Measurements from ENCODE around the gene RPLP2.

Gene RPLP2

DNA sequence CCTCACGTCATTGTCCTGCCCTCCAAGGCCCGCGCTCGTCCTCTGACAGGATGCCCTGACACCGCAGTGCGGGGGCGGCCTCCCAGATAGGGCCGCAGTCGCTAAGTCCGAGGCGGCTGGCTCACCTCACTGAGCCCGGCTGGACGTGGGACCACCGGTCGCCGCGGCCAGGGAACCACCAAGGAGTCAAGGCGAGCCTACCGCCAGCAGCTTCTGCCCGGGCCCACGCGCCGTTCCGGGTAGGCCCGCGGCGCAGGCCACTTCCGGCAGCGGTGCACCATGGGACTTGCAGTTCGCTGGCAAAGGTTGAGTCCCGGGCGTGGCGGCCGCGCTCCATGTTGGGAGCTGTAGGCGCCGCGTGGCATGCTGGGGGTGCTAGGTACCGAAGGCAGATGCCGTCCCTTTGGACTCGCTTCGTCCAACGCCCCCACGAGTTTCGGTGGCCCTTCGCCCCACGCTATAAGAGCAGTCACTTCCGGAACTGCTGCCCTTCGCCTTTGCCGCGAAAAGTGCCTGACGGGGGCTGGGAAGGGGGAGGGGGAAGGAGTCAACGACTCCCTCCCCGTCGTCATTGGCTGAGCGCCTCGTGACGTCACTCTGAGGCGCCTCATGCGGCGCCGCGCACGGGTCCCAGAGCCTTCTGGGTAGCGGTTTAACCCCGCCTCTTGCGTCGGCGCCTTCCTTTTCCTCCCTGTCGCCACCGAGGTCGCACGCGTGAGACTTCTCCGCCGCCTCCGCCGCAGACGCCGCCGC, at the start of gene RPLP2:
Gene RPLP2, plus strand, starts transcription at position 681 of the 753 bp plus-strand sequence. CDS start 268 bp downstream, outside the sequence.
- peak; percentile 95 to 96 for DNase-seq (ENCODE audit: low read depth in 2 of 2)

DNA sequence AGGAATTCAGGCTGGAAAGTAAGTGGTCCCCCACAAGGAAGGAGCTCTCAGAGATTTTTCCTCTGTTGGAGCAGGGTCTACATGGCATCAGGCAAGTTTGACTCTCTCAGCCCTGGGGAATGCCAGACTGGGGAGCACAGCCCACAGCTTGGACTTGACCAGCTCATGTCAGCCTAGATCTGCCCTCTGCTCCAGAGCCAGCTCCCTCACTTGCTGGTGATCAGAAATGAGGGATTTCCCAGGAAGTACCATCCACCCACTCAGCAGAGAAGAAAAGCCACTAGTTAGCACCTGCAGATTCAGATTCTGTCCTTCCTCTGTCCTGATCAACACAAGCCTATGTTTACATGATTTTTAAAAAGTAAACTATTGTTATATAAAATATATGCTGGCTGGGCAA, 49.5 kb upstream of the RPLP2 start:
- no peak for DNase-seq (ENCODE audit: low read depth in 2 of 2)

DNA sequence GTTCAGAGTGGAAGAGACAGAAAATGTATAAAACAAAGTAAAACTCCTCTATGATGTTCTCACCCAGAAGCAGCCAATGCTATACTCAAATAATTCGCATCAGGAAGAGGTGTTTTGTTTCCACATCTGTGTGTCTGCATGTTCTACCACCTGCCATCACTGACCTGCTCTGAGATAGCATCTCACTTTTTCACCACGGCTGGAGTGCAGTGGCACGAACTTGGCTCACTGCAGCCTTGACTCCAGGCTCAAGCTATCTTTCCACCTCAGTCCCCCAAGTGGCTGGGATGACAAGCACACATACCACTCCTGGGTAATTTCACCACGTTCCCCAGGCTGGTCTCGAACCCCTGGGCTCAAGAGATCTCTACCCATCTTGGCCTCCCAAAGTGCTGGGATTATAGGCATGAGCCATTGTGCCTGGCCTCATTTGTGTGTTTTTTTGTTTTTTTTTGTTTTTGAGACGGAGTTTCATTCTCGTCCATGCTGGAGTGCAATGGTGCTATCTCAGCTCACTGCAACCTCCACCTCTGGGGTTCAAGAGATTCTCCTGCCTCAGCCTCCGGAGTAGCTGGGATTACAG, 48.1 kb upstream of the RPLP2 start:
- DNase-seq (ENCODE audit: low read depth in 2 of 2): no peak

DNA sequence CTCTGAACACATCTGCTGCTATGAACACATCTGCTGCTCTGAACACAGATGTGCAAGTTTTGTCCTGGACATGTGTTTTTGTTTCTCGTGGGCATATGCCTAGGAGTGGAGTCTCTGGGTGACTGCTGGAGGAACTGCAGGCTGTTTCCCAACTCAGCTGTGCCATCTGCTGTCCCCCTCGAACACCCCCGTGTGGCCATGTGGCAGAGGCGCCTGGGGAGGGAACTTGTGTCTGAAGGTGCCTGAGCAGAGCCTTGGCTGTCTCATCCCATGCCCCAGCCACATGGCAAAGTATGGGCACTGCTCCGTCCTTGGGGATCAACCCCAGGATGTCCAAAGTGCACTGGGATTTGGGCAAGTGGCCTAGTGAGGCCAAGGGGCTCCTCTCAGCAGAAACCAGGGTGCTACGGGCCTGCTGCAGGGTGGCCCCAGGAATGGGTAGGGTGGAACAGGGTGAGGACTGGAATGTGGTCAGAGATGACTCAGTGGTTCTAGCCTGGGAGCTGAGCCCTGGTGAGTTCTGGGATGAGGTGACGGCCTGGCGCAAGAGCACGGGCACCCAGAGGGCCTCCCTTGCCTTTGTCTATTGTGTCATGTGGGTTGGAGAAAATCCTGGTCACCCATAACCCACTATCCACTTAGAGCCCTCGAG, 47.2 kb upstream of the RPLP2 start:
- DNase-seq (ENCODE audit: low read depth in 2 of 2): no peak

DNA sequence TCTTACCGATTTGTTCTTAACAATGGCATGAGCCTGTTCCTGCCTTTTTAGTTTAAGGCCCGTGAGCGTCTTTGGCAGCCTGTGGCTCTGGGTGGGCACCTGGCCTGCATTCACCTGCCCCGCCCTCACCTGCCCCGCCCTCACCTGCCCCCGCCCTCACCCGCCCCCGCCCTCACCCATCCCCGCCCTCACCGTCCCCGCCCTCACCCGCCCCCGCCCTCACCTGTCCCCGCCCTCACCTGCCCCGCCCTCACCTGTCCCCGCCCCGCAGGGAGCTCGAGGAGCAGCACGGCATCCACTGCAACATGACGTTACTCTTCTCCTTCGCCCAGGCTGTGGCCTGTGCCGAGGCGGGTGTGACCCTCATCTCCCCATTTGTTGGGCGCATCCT, 46.7 kb upstream of the RPLP2 start:
- no peak for DNase-seq (ENCODE audit: low read depth in 2 of 2)

DNA sequence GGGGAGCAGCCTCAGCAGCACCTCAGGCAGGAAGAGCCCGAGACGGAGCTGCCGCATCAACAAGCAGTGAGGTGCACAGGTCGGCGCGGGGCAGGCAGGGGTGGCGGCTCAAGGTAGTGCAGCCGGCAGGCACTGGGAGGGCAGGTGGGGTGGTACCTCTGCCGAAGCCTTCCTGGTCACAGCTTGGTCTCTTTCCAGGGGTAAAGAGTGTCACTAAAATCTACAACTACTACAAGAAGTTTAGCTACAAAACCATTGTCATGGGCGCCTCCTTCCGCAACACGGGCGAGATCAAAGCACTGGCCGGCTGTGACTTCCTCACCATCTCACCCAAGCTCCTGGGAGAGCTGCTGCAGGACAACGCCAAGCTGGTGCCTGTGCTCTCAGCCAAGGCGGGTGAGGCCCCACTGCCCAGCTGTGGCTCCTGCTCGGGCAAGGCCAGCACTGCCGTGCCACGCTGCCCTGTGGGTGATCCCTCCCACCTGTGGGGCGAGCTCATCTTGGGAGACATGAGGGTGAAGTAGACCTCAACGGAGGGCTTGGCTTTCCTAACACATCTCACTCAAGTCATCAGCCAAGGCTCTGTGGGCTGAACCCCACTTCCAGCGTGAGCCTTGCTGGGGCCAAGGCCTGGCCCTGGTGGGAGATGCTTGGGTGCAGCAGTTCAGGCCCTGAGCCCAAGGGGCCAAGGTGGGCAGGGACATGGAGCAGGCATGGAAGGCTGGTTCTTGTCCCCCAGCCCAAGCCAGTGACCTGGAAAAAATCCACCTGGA, 46.0 kb upstream of the RPLP2 start:
- DNase-seq (ENCODE audit: low read depth in 2 of 2): no peak

DNA sequence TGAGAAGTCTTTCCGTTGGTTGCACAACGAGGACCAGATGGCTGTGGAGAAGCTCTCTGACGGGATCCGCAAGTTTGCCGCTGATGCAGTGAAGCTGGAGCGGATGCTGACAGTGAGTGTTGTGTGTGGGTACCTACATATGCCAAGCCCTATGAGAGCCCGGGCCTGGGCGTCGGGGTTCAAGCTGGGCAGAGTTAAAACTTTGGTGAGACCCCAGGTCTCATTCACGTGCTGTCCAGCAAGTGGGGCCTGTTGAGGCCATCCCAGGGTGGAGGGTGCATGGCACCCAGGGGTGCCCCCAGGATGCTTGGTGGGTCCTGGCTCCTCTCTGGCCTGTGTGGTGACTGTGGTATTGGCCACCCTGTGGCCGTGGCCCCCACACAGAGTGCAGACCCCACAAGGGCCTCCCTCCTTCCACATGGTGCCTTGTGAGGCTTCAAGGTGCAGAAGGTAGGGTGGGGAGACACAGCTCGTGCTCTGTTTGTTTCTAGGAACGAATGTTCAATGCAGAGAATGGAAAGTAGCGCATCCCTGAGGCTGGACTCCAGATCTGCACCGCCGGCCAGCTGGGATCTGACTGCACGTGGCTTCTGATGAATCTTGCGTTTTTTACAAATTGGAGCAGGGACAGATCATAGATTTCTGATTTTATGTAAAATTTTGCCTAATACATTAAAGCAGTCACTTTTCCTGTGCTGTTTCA, 45.3 kb upstream of the RPLP2 start:
- DNase-seq (ENCODE audit: low read depth in 2 of 2): no peak

DNA sequence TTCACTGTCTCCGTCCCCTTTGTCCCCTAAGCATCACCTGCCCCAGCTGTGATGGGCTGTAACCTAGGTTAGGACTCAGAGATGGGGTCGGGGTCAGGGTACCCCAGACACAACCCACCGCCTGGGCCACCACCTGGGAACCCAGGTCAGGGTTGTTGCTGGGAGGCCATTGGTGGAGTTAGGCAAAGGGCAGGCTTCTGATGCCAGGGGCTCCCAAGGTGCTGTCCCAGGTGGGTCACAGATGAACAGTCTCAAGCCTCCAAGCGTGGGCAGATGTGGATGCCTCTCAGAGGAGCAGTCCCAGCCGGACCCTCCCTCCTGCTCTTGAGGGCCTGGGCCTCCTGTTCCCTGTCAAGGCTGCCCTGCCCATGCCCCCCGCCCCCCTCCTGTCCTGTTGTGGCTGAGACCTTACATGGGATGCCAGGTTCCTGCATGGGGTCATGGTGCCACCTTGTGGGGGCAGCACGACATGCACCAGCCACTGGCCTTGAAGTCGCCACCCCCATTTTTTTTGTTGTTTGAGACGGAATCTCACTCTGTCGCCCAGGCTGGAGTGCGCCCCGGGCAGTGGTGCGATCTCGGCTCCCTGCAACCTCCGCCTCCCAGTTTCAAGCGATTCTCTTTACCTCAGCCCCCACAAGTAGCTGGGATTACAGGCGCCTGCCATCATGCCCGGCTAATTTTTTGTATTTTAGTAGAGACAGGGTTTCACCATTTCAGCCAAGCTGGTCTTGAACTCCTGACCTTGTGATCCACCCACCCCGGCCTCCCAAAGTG, 44.6 kb upstream of the RPLP2 start:
- peak; percentile 33 to 51 for DNase-seq (ENCODE audit: low read depth in 2 of 2)

DNA sequence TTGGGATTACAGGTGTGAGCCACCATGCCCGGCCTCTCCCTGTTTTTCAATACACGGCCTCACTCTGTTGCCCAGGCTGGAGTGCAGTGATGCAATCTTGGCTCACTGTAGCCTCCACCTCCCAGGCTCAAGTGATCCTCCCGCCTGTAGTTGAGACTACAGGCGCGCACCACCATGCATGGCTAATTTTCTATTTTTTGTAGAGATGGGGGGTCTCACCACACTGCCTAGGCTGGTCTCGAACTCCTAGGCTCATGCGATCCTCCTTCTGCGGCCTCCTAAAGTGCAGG, 44.0 kb upstream of the RPLP2 start:
- DNase-seq (ENCODE audit: low read depth in 2 of 2): no peak

DNA sequence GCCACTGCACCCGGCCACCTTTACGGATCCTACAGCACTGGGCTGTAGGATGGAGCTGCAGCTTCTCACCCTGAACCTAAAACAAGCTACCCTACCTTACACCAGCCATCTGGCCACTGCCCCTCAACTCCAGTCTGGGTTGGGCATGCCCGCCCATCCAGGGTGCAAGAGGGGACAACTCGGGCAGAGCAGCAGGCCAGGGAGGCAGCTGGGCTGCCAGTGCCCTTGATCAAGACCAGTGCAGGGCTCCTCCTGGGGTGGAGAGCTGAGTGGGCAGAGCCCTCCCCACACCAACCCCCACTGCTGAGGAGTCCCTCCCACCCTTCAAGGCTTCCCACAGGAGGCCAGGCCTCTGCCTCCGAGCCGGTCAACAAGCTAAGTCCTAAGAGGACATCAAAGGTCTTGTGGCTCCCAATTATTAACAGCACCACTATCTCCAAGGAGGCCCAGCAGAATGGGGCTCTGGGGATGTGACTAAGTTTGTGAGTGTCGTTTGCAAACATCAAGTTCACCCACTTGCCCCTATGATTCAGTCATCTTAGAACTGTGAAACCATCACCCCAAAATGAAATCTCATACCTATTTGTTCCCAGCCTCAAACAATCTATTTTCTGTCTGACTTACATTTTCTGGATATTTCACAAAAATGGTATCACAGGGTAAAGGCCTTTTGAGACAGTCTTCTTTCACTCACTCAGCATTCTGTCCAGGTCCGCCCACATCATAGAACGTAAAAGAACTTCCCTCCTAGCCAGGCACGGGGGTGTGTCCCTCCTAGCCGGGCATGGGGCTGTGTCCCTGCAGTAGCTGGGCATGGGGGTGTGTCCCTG, 43.4 kb upstream of the RPLP2 start:
- DNase-seq (ENCODE audit: low read depth in 2 of 2): no peak

DNA sequence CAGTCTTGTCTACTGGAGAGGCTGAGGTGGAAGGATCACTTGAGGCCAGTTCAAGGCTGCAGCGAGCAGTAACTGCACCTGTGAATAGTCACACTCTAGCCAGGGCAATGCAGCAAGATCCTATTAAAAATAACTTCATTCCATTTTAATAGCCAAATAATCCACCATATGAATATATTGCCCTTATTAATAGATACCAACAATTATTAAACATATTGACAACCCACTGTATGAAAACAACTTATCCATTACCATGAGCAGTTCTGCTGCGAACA, 42.9 kb upstream of the RPLP2 start:
- DNase-seq (ENCODE audit: low read depth in 2 of 2): no peak

DNA sequence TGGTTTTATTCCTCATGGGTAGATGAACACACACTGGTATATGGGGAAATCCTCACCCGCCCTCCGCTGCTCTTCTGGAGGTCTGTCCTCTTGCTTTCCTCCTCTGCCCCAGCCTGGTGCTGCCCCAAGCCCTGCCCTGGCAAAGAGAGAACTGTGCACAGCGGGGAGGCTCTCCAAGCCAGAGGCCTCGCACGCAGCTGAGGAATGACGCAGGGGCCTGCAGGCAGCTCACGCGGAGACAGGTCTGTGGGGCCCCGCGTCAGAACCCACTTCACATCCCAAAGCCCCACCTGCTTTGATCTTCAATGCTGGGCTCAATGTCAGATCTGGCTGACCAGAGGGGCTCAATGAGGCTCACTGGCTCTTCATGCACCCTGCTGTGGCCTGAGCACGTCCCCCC, 42.5 kb upstream of the RPLP2 start:
- no peak for DNase-seq (ENCODE audit: low read depth in 2 of 2)

DNA sequence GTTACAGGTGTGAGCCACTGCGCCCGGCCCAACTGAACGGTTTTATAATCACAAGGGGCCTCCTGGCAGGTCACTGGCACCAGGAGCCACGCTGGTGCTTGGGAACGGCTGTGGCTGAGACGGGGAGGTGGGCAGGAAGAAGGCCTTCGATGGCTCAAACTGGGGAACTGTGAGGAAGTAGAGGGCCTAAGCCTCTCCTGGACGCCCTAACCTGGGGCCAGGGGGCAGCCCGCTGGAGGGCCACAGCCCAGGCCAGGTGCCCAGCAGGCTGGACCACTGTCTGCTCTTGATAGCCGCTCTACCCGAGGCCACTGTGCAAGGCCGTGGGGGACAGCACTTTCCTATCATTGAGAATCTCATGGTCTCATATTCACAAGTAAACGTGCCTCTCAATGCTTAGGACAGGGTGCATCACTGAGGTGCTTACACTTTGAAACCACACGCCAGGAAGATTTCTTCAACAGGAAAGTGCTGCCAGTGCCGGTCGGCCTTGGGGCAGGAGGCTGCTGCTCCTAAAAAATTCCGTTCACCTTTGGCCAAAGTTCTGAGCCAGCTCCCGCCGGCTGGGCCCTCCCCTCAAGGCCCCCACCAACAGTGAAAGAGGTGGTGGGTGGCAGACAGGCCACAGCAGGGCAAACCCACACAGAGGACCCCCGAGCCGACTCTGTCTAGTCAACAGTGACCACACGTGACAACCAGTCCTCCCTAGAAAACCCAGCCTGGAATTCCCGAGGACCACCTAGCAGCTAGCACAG, 39.7 kb upstream of the RPLP2 start:
- DNase-seq (ENCODE audit: low read depth in 2 of 2): no peak

DNA sequence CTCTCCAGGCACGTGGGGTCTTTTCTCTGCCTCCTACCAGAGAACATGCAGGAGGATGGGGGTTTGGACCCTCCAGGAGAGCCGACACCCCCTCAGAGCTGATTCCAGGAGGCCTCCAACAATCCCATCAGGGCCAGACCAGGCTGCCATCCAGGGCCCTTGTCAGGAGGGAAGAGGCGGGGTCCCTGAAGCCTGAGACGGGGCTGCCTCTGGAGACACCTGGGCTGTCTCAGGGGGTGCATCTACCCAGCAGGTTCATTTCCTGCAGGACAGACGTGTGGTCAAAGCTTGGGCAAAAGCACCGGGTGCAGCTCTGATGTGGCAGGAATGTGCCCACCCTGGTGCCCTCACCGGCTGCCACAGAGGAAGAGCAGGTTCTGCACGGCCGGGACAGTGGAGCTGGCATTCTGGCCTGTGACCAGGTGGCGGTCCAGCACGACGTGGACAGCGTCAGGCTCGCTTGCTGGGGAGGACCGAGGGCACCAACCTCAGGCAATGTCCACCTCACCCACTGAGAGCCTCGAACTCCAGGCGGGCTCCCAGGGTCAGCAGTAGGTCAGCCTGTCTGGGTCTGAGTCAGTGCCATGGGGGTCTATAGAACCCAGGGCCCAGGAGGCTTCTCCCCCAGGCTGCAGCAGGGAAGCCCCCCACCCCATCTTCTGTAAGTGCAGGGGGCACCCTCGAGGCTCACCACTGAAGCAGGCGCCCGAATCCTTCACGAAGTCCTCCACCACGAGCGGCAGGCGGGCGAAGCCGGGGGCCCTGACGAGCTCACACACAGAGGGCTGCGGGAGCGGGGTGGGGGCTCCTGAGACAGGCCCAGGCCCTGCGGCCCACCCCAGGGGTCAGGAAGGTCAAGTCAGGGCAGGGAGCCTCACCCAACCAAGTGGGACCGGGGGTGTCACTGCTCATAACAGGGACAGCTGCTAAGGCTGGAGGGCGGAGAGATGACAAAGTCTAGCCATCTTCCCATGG, 38.8 kb upstream of the RPLP2 start:
- no peak for DNase-seq (ENCODE audit: low read depth in 2 of 2)

DNA sequence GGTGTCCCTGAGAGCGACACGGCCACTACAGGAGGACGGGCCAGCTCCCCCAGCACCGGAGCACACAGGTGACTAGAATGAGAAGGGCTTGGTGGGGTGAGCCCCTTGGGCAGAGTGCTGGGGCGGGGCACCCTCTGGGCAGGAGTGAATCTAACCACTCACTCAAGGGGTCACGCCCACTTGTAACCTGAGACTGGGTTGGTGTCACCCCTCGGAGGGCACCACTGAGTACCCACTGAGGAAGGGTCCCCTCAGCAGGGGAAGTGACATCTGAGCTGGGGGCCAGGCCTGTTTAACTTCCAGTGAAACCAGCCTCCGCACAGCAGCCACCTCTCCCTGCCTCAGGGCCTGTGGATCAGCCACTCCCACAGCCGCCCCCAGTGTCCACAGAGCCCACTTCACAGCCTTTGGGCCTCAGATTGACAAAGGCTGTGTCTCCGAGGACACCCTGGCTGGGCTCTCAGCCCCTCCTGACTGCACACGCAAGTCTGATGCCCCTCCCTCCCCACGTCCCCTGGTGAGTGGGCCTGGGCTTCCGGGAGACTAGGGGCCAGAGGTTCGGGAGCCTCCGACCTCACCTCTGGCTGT, 38.1 kb upstream of the RPLP2 start:
- no peak for DNase-seq (ENCODE audit: low read depth in 2 of 2)

DNA sequence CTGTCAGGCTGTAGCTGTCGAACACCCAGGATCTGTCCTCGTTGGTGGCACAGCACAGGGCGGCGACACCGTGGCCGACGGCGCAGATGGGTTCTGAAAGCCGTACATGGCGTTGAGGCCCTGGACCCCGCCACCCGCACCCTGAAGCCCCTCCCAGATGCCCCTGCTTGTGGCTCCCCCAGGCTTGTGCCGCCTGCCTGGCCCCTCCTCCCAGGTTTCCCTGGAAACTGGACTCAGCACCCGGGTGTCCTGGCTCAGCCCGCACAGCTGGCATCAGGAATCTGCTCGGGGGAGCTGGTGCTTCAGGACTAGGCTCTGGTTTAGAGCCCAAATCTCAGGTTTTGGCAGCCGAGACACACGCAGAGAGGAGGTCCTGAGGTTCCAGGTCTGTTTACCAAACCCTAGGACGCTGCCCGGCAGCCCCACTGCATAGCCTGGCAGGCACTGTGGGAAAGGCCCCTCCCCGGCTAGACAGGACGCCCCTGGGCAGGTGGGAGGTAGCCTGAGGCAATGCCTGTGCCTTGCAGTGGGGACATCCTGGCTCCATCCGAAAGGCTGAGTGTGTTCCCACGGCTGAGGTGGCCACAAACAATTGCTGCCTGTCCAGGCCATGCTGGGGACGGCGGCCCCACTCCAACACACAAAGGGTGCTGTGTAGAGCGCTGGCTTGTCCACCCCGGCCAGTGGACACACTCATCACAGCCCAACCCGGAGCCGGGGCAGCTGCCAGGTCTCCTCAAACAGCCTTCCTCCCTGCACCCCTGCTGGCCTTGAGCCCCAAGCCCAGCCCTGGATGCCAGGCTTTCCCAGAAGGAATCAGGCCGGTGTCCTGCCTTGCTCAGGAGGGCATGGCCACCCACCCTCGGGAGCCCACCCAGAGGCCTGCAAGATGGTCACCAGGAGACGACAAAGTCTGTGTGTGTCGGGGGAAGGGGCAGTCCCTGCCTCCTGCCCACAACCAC, 37.1 kb upstream of the RPLP2 start:
- no peak for DNase-seq (ENCODE audit: low read depth in 2 of 2)

DNA sequence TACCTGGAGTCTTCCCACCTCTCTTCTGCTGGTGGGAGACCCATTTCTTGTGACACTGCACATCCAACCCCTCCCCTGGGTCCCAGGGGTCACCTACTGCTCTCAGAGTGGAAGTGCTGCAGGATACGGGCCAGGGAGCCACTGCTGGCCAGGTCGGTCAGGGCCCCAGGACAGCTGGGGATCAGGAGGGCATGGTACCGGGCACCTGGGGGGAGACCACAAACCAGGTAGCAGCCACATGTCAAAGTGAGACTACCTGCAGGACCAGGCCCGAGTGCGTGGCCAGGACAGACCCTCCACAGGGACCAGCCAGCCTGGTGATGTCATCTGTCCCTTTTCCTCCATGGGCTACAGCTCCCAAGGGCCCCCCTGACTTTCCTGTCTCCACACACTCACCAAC, 36.3 kb upstream of the RPLP2 start:
- DNase-seq (ENCODE audit: low read depth in 2 of 2): no peak
